ENCODE results near the gene CNIH1.

Gene CNIH1

DNA sequence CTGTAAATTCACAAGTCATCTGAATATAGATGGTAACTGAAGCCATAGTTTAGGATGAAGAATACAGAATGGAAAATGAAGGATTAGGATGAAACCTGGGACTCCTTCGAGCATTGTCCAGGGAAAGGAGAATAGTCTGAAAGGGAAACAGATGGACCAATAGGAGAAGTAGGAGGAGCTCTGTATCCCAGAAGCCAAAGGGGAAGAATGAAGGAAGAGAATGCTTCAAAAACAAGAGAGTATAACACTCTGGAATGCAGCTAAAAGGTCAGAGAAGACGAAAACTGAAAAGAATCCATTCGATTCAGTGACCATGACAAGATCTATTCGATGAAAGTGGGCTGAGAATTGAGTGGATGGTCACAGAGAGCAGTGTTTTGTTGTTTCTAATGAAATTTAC lies 46.6 kb upstream of the CNIH1 start:
- Histone ChIP-seq H3K9me2 (replicated peaks; ENCODE audit: insufficient read depth, low read length) (no peaks in the 10 kb centered on the region), H3K27ac (ENCODE audit: low read depth, low read length) (peak overlapping the region; percentile 62; the same call in 1 of the 2 replicates), H3K9ac (ENCODE audit: low read length) (peak overlapping the region; percentile 89), H3K79me2 (ENCODE audit: insufficient read depth, low read length) (peaks cover 64% of the 10 kb centered on the region), H3F3A (ENCODE audit: insufficient read depth) (peaks cover 21% of the 10 kb centered on the region; the same call in 1 of the 2 replicates), H3K27me3 (ENCODE audit: low read length) (no peaks in the 10 kb centered on the region), H3K4me2 (ENCODE audit: low read depth, low read length, poor library complexity, severe bottlenecking) (peak overlapping the region; percentile 94), H4K20me1 (ENCODE audit: low read depth, low read length) (no peaks in the 10 kb centered on the region), H3K9me3 (ENCODE audit: insufficient read depth, low read length) (no peaks in the 10 kb centered on the region), H3K4me3 (ENCODE audit: insufficient read depth, low read length, poor library complexity, severe bottlenecking) (peak overlapping the region; percentile 88), H3K36me3 (ENCODE audit: low read length) (peaks cover 3% of the 10 kb centered on the region; the same call in 1 of the 2 replicates), H2AFZ (ENCODE audit: low read depth, low read length, severe bottlenecking) (no peak overlapping the region)
- TF ChIP-seq CTCF (IDR thresholded peaks at IDR 0.05; ENCODE audit: insufficient read depth, low read length, poor library complexity, severe bottlenecking) (no peak), EZH2phosphoT487 (conservative IDR thresholded peaks at IDR 0.05; ENCODE audit: low read length) (no peak)

GRCh38 chr14:54486685-54487084 lies 45.5 kb upstream of the CNIH1 start:
- Histone ChIP-seq H2AFZ (ENCODE audit: low read depth, low read length, severe bottlenecking) (no peak overlapping the region), H3K4me2 (ENCODE audit: low read depth, low read length, poor library complexity, severe bottlenecking) (peak overlapping the region; percentile 38), H3K79me2 (ENCODE audit: insufficient read depth, low read length) (peaks cover 72% of the 10 kb centered on the region), H3K9ac (ENCODE audit: low read length) (no peak overlapping the region), H3K9me2 (replicated peaks; ENCODE audit: insufficient read depth, low read length) (no peaks in the 10 kb centered on the region), H3F3A (ENCODE audit: insufficient read depth) (peaks cover 23% of the 10 kb centered on the region; the same call in 1 of the 2 replicates), H3K27ac (ENCODE audit: low read depth, low read length) (peak overlapping the region; percentile 42), H3K36me3 (ENCODE audit: low read length) (peaks cover 14% of the 10 kb centered on the region; the same call in 1 of the 2 replicates), H3K4me3 (ENCODE audit: insufficient read depth, low read length, poor library complexity, severe bottlenecking) (no peak overlapping the region), H3K27me3 (ENCODE audit: low read length) (no peaks in the 10 kb centered on the region), H4K20me1 (ENCODE audit: low read depth, low read length) (no peaks in the 10 kb centered on the region), H3K9me3 (ENCODE audit: insufficient read depth, low read length) (no peaks in the 10 kb centered on the region)
- TF ChIP-seq CTCF (IDR thresholded peaks at IDR 0.05; ENCODE audit: insufficient read depth, low read length, poor library complexity, severe bottlenecking) (no peak), EZH2phosphoT487 (conservative IDR thresholded peaks at IDR 0.05; ENCODE audit: low read length) (no peak)

- Histone ChIP-seq H3K36me3 (ENCODE audit: low read length) (peaks cover 32% of the 10 kb centered on the region; the same call in 1 of the 2 replicates), H3K4me2 (ENCODE audit: low read depth, low read length, poor library complexity, severe bottlenecking) (peak overlapping the region; percentile 49), H3F3A (ENCODE audit: insufficient read depth) (peaks cover 23% of the 10 kb centered on the region), H3K27me3 (ENCODE audit: low read length) (no peaks in the 10 kb centered on the region), H3K4me3 (ENCODE audit: insufficient read depth, low read length, poor library complexity, severe bottlenecking) (peak overlapping the region; percentile 16), H3K79me2 (ENCODE audit: insufficient read depth, low read length) (peaks cover 68% of the 10 kb centered on the region), H4K20me1 (ENCODE audit: low read depth, low read length) (no peaks in the 10 kb centered on the region), H3K9me2 (replicated peaks; ENCODE audit: insufficient read depth, low read length) (no peaks in the 10 kb centered on the region), H2AFZ (ENCODE audit: low read depth, low read length, severe bottlenecking) (no peak overlapping the region), H3K9ac (ENCODE audit: low read length) (peak overlapping the region; percentile 19), H3K27ac (ENCODE audit: low read depth, low read length) (peak overlapping the region; percentile 57), H3K9me3 (ENCODE audit: insufficient read depth, low read length) (no peaks in the 10 kb centered on the region)
- TF ChIP-seq CTCF (IDR thresholded peaks at IDR 0.05; ENCODE audit: insufficient read depth, low read length, poor library complexity, severe bottlenecking) (no peak), EZH2phosphoT487 (conservative IDR thresholded peaks at IDR 0.05; ENCODE audit: low read length) (no peak)
Measured at GRCh38 chr14:54483846-54484245, 42.7 kb upstream of the CNIH1 start.

Data from SU-DHL-6 (cell line).